ENCODE results near the gene SFRP2. TPM values are rescaled to one million over a fixed set of nuclear protein-coding genes. Genes with fewer than 3 reads are reported as not detected.

Gene SFRP2
- total RNA-seq, 1 experiment from 2014 or later: 0.26 TPM

- no peak for DNase-seq (ENCODE audit: low read depth, low spot score)
- ChIA-PET POLR2A (no interaction called here), CTCF (no interaction called here)
- Histone ChIP-seq H3K9me3 (ENCODE audit: control insufficient read depth, insufficient read depth, low read depth, low read length) (no peaks in the 10 kb centered on the region), H3K36me3 (ENCODE audit: control insufficient read depth, insufficient read depth, low read length) (no peaks in the 10 kb centered on the region), H3K27me3 (ENCODE audit: control insufficient read depth, insufficient read depth, low read length) (no peaks in the 10 kb centered on the region; the same call in 1 of the 2 replicates), H3K27ac (ENCODE audit: low read length) (no peak overlapping the region), H3K4me1 (ENCODE audit: control insufficient read depth, insufficient read depth, low read length) (no peaks in the 10 kb centered on the region), H3K4me3 (ENCODE audit: low read depth in 2 of 2, low read length in 2 of 2) (no peak overlapping the region)
- no peak for ATAC-seq
- BruUV-seq (replicated peaks): no TSS peak
- TF ChIP-seq REST (IDR thresholded peaks at IDR 0.05; ENCODE audit: insufficient read depth in 1 of 2, low read depth in 2 of 2, low read length in 1 of 2) (no peak), SIN3A (IDR thresholded peaks at IDR 0.05; ENCODE audit: borderline replicate concordance, insufficient read depth, low read depth, low read length) (no peak)
- TF ChIP-seq, protein P1, sequence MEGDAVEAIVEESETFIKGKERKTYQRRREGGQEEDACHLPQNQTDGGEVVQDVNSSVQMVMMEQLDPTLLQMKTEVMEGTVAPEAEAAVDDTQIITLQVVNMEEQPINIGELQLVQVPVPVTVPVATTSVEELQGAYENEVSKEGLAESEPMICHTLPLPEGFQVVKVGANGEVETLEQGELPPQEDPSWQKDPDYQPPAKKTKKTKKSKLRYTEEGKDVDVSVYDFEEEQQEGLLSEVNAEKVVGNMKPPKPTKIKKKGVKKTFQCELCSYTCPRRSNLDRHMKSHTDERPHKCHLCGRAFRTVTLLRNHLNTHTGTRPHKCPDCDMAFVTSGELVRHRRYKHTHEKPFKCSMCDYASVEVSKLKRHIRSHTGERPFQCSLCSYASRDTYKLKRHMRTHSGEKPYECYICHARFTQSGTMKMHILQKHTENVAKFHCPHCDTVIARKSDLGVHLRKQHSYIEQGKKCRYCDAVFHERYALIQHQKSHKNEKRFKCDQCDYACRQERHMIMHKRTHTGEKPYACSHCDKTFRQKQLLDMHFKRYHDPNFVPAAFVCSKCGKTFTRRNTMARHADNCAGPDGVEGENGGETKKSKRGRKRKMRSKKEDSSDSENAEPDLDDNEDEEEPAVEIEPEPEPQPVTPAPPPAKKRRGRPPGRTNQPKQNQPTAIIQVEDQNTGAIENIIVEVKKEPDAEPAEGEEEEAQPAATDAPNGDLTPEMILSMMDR (IDR thresholded peaks at IDR 0.05): no peak
- in situ Hi-C loops (cut with HindIII; ENCODE audit: low pct_unique_long_range_greater_than_20kb, low sequenced_read_pairs) (no loop called here), intact Hi-C loops (cut with micrococcal nuclease; ENCODE audit: unreplicated experiment) (loop anchor here (10.0 kb wide), 1 partner anchor 613 kb away; no protein-coding TSS in a partner anchor)
Measured at GRCh38 chr4:153758136-153758535, 30.7 kb downstream of the SFRP2 start.

GRCh38 chr4:153757407-153757806, 31.5 kb downstream of the SFRP2 start:
- Histone ChIP-seq H3K36me3 (ENCODE audit: control insufficient read depth, insufficient read depth, low read length) (no peaks in the 10 kb centered on the region), H3K27ac (ENCODE audit: low read length) (no peak overlapping the region), H3K9me3 (ENCODE audit: control insufficient read depth, insufficient read depth, low read depth, low read length) (no peaks in the 10 kb centered on the region), H3K4me1 (ENCODE audit: control insufficient read depth, insufficient read depth, low read length) (no peaks in the 10 kb centered on the region), H3K4me3 (ENCODE audit: low read depth in 2 of 2, low read length in 2 of 2) (no peak overlapping the region), H3K27me3 (ENCODE audit: control insufficient read depth, insufficient read depth, low read length) (no peaks in the 10 kb centered on the region; the same call in 1 of the 2 replicates)
- CTCF ChIA-PET: no interaction called here
- intact Hi-C loops (cut with micrococcal nuclease; ENCODE audit: unreplicated experiment) (loop anchor here (10.0 kb wide), 1 partner anchor 613 kb away; no protein-coding TSS in a partner anchor), in situ Hi-C loops (cut with HindIII; ENCODE audit: low pct_unique_long_range_greater_than_20kb, low sequenced_read_pairs) (no loop called here)
- TF ChIP-seq REST (IDR thresholded peaks at IDR 0.05; ENCODE audit: insufficient read depth in 1 of 2, low read depth in 2 of 2, low read length in 1 of 2) (no peak), TCF7L2 (IDR thresholded peaks at IDR 0.05; ENCODE audit: low read depth, low read length) (no peak), SIN3A (IDR thresholded peaks at IDR 0.05; ENCODE audit: borderline replicate concordance, insufficient read depth, low read depth, low read length) (no peak), POLR2AphosphoS5 (IDR thresholded peaks at IDR 0.05; ENCODE audit: low read depth, low read length) (no peak)
- TF ChIP-seq, protein P1 (IDR thresholded peaks at IDR 0.05): no peak
- BruUV-seq (replicated peaks): no TSS peak
- DNase-seq (ENCODE audit: low read depth, low spot score): no peak
- POLR2A ChIA-PET: no interaction called here
- ATAC-seq: no peak
